Hepatocyte (in vitro differentiated cells): ENCODE data around the gene KCNK1.
"Not testable (repeated sequence)": the region's sequence is repeated elsewhere in the genome, so short reads cannot be mapped to it uniquely, and the experiment has no call there.

ENCODE experiments used
- EZH2 ChIP-seq: fragments of 200-600 bp; sonication (generic); IDR thresholded peaks from 2 replicates; pipeline ENCODE4 v1.6.1; 2016; ENCODE audit warnings: antibody characterized with exemption, mild to moderate bottlenecking, borderline replicate concordance
- EZH2phosphoT487 ChIP-seq: fragments of 200-600 bp; sonication (generic); IDR thresholded peaks from one replicate; pipeline ENCODE4 v1.6.1; 2018; ENCODE audit warnings: antibody characterized with exemption, mild to moderate bottlenecking, low read depth, moderate library complexity; ENCODE audit not compliant: unreplicated experiment, severe bottlenecking
- TF ChIP-seq, protein P1 (sequence below): fragments of 200-600 bp; sonication (generic); IDR thresholded peaks from 2 replicates; pipeline ENCODE4 v1.5.1; 2016; ENCODE audit warnings: antibody characterized with exemption, mild to moderate bottlenecking; ENCODE audit not compliant: poor library complexity

DNA sequence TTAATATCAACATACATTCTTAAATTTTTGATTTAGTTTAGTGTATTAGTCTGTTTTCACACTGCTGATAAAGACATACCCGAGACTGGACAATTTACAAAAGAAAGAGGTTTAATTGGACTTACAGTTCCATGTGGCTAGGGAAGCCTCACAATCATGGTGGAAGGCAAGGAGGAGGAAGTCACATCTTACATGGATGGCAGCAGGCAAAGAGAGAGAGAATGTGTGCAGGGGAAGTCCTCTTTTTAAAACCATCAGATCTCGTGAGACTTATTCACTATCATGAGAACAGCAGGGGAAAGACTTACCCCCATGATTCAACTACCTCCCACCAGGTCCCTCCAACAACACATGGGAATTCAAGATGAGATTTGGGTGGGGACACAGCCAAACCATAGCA is 56.5 kb downstream of the KCNK1 start:
- TF ChIP-seq EZH2, EZH2phosphoT487: not testable (repeated sequence)
- TF ChIP-seq, protein P1, sequence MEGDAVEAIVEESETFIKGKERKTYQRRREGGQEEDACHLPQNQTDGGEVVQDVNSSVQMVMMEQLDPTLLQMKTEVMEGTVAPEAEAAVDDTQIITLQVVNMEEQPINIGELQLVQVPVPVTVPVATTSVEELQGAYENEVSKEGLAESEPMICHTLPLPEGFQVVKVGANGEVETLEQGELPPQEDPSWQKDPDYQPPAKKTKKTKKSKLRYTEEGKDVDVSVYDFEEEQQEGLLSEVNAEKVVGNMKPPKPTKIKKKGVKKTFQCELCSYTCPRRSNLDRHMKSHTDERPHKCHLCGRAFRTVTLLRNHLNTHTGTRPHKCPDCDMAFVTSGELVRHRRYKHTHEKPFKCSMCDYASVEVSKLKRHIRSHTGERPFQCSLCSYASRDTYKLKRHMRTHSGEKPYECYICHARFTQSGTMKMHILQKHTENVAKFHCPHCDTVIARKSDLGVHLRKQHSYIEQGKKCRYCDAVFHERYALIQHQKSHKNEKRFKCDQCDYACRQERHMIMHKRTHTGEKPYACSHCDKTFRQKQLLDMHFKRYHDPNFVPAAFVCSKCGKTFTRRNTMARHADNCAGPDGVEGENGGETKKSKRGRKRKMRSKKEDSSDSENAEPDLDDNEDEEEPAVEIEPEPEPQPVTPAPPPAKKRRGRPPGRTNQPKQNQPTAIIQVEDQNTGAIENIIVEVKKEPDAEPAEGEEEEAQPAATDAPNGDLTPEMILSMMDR, result not testable (repeated sequence)
